Natural killer cell (primary cell): ENCODE measurements around the gene MAP3K7CL. TPM values are rescaled to one million over a fixed set of nuclear protein-coding genes. Genes with fewer than 3 reads are reported as not detected.

Experiments used
- ATAC-seq, 3 donors: fragments of 150-1000 bp in 2 of 3; fragments of 200-7000 bp in 1 of 3; cut with Tn5 transposase; 1 replicate in 1 of 3; 2 replicates in 2 of 3; pipeline ENCODE4 v1.10.0; 2021; ENCODE audit warnings: mild to moderate bottlenecking in 2 of 3, moderate library complexity in 2 of 3
- DNase-seq, 2 donors: peaks; one replicate each; pipeline versions ENCODE4 v3.0.0 to v3.0.0-alpha.2; 2013 to 2021; ENCODE audit warnings: mixed read lengths in 1 of 2
- H3K27ac ChIP-seq: one replicate; pipeline ENCODE4 v1.5.1; 2013; ENCODE audit warnings: mild to moderate bottlenecking, low read length
- H3K27me3 ChIP-seq: one replicate; pipeline ENCODE4 v1.6.1; 2013; ENCODE audit warnings: low read length; ENCODE audit not compliant: control insufficient read depth, insufficient read depth
- H3K36me3 ChIP-seq: one replicate; pipeline ENCODE4 v1.6.1; 2013; ENCODE audit warnings: low read length; ENCODE audit not compliant: control insufficient read depth, insufficient read depth
- H3K4me1 ChIP-seq: one replicate; pipeline ENCODE4 v1.6.1; 2013; ENCODE audit warnings: low read length; ENCODE audit not compliant: control insufficient read depth, insufficient read depth
- H3K4me3 ChIP-seq: one replicate; pipeline ENCODE4 v1.5.1; 2013; ENCODE audit warnings: low read length
- H3K9me3 ChIP-seq: one replicate; pipeline ENCODE4 v1.6.1; 2013; ENCODE audit warnings: low read length; ENCODE audit not compliant: control insufficient read depth, insufficient read depth
- H3K27ac Mint-ChIP-seq, 2 donors: one replicate each; pipeline ENCODE4 v1.8.0; 2022; ENCODE audit warnings: mild to moderate bottlenecking in 2 of 2, mixed read lengths in 2 of 2, moderate library complexity in 1 of 2
- H3K27me3 Mint-ChIP-seq, 2 donors: one replicate each; pipeline ENCODE4 v1.8.0; 2022; ENCODE audit warnings: low read depth in 2 of 2, mixed read lengths in 2 of 2
- H3K36me3 Mint-ChIP-seq: one replicate; pipeline ENCODE4 v1.8.0; 2022; ENCODE audit warnings: mixed read lengths
- H3K4me1 Mint-ChIP-seq, 2 donors: one replicate each; pipeline ENCODE4 v1.8.0; 2022; ENCODE audit warnings: mixed read lengths in 2 of 2
- H3K4me3 Mint-ChIP-seq: one replicate; pipeline ENCODE4 v1.8.0; 2022; ENCODE audit warnings: mild to moderate bottlenecking, moderate library complexity, mixed read lengths
- H3K9me3 Mint-ChIP-seq, 2 donors: one replicate each; pipeline ENCODE4 v1.8.0; 2022; ENCODE audit warnings: mixed read lengths in 2 of 2
- CTCF ChIP-seq: fragments of 200-600 bp; IDR thresholded peaks from one replicate; pipeline ENCODE4 v1.8.0; 2022; ENCODE audit warnings: antibody characterized with exemption
- WGBS: methylation state at CpG from one replicate; pipeline ENCODE4 v1.1.7; 2013; ENCODE audit warnings: missing lambda C conversion rate; ENCODE audit not compliant: insufficient coverage; 5-methylcytosine and 5-hydroxymethylcytosine counted together
- intact Hi-C: fragments of 100-400 bp; cut with micrococcal nuclease; formaldehyde crosslinking; loops from one replicate; pipeline ENCODE4 v1.14.2; 2022
- total RNA-seq, 4 donors: library from RNA; stranded (reverse); fragments of 120-200 nt in 1 of 4; gene quantifications; one replicate each; pipeline versions ENCODE4 v1.2.3 to v1.2.4, GENCODE V29; 2013 to 2022

The MAP3K7CL gene
- total RNA-seq, 3 donors from 2014 or later (not counting 1 experiment from before 2014, with no cell fraction given) = 7.0 to 16.3 (median 11.5) TPM

GRCh38 chr21:29114765-29115500 is 15.5 kb upstream of the MAP3K7CL start:
- Mint-ChIP-seq H3K4me1 (no peaks in the 10 kb centered on the region), H3K27ac (no peak overlapping the region), H3K36me3 (no peaks in the 10 kb centered on the region), H3K9me3 (no peaks in the 10 kb centered on the region), H3K27me3 (no peaks in the 10 kb centered on the region), H3K4me3 (no peak overlapping the region)
- H3K27ac ChIP-seq = no peak overlapping the region
- no peaks in the 10 kb centered on the region for H3K36me3 ChIP-seq
- H3K4me3 ChIP-seq = no peak overlapping the region
- ATAC-seq (no peak), DNase-seq (no peak)
- intact Hi-C loops = no loop called here
- H3K4me1 ChIP-seq = no peaks in the 10 kb centered on the region
- no peaks in the 10 kb centered on the region for H3K27me3 ChIP-seq
- no peaks in the 10 kb centered on the region for H3K9me3 ChIP-seq
- WGBS = 88% methylated on average over 5 of the region's 5 CpGs
- TF ChIP-seq CTCF = no peak

- no peaks in the 10 kb centered on the region for H3K4me1 Mint-ChIP-seq
- WGBS = 83% methylated on average over 8 of the region's 8 CpGs
- H3K9me3 Mint-ChIP-seq = no peaks in the 10 kb centered on the region
- Histone ChIP-seq H3K9me3 (no peaks in the 10 kb centered on the region), H3K4me3 (no peak overlapping the region), H3K27me3 (no peaks in the 10 kb centered on the region), H3K36me3 (no peaks in the 10 kb centered on the region), H3K4me1 (no peaks in the 10 kb centered on the region), H3K27ac (no peak overlapping the region)
- H3K4me3 Mint-ChIP-seq = no peak overlapping the region
- no peak overlapping the region for H3K27ac Mint-ChIP-seq
- intact Hi-C loops = no loop called here
- TF ChIP-seq CTCF = no peak
- no peaks in the 10 kb centered on the region for H3K36me3 Mint-ChIP-seq
- no peak for ATAC-seq
- H3K27me3 Mint-ChIP-seq = no peaks in the 10 kb centered on the region
- DNase-seq = no peak
Observed at GRCh38 chr21:29115899-29116298, 14.5 kb upstream of the MAP3K7CL start.

GRCh38 chr21:29117372-29117955 is 13.0 kb upstream of the MAP3K7CL start:
- no peak overlapping the region for H3K27ac ChIP-seq

More at GRCh38 chr21:29117372-29117955, 13.0 kb upstream of the MAP3K7CL start:
- intact Hi-C loops = no loop called here
- no peaks in the 10 kb centered on the region for H3K4me1 Mint-ChIP-seq
- H3K9me3 Mint-ChIP-seq = no peaks in the 10 kb centered on the region
- Histone ChIP-seq H3K9me3 (no peaks in the 10 kb centered on the region), H3K27me3 (no peaks in the 10 kb centered on the region), H3K36me3 (no peaks in the 10 kb centered on the region), H3K4me3 (no peak overlapping the region), H3K4me1 (no peaks in the 10 kb centered on the region)
- H3K27ac Mint-ChIP-seq = no peak overlapping the region
- TF ChIP-seq CTCF = no peak
- no peak overlapping the region for H3K4me3 Mint-ChIP-seq
- ATAC-seq (no peak), DNase-seq (no peak)
- no peaks in the 10 kb centered on the region for H3K27me3 Mint-ChIP-seq
- no peaks in the 10 kb centered on the region for H3K36me3 Mint-ChIP-seq
- WGBS = 95% methylated on average over 2 of the region's 3 CpGs
